GM19324 (cell line): ENCODE measurements around the gene CTAGE6.
"Not testable (repeated sequence)": the region's sequence is repeated elsewhere in the genome, so short reads cannot be mapped to it uniquely, and the experiment has no call there.

ENCODE experiments used
- ATAC-seq: cut with Tn5 transposase; IDR thresholded peaks from one replicate; pipeline ENCODE4 v1.9.1; 2021; ENCODE audit warnings: mild to moderate bottlenecking, moderate library complexity; ENCODE audit not compliant: unreplicated experiment, low FRiP score

The CTAGE6 gene

DNA sequence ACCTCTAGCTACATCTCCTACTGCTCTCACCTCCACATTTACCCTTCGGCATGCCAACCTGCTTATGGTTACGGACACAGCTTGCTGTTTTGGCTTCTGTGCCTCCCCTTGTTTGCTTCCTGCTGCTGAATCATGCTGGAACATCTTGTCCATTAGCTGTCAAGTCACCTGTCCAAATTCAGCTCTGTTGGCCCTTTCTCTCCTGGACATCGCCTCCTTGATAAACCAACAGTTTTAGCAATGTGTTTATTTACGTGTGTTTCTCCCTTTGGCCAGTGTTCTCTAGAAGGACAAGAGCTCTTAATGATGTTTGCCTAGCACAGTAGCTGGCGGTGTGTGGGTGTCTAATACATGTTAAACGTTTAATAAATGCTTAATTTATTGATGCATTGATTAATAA, 31.4 kb downstream of the CTAGE6 start:
- ATAC-seq = not testable (repeated sequence)

DNA sequence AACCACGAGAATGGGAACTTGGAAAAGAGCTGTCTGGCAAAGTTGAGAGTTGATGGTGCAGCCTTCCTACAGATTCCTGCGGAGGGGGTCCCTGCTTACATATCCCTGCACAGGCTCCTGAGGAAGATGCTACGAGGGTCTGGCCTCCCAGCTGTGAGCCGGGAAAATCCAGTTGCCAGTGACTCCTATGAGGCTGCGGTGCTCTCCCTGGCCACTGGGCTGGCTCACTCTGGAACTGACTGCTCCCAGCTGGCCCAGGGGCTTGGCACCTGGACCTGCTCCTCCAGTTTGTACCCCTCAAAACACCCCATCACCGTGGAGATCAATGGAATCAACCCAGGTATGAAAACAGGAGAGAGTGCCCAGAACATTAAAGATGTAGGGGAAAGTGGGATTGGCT, 37.2 kb downstream of the CTAGE6 start:
- ATAC-seq = not testable (repeated sequence)

DNA sequence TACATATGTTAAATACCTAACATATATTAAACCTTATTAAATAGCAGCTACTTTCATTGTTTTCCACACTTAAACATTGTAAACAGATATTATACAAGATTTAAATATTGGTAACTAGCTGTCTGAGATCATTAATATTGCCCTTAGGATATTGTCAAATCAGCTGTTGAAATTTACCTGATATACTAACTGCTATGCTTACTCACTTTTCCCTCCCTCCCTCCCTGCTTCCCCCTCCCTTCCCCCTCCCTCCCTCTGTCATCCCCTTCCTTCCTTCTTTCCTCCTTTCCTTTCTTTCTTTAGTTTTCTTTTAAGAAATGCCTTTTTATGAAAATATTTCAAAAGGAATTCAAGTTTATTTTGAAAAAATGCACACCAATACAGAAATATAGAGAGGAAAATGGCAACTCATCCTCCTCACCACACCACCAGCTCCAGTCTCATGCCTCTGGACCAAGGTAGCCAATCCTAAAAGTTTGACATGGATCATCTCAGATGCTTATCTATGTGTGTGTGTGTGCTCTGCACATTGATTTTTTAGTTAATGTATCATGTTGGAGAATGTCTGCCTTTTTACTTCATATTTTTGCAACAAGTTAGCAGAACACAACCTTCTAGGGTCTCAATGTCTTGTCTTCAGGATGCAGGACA, 41.8 kb downstream of the CTAGE6 start:
- ATAC-seq = not testable (repeated sequence)

DNA sequence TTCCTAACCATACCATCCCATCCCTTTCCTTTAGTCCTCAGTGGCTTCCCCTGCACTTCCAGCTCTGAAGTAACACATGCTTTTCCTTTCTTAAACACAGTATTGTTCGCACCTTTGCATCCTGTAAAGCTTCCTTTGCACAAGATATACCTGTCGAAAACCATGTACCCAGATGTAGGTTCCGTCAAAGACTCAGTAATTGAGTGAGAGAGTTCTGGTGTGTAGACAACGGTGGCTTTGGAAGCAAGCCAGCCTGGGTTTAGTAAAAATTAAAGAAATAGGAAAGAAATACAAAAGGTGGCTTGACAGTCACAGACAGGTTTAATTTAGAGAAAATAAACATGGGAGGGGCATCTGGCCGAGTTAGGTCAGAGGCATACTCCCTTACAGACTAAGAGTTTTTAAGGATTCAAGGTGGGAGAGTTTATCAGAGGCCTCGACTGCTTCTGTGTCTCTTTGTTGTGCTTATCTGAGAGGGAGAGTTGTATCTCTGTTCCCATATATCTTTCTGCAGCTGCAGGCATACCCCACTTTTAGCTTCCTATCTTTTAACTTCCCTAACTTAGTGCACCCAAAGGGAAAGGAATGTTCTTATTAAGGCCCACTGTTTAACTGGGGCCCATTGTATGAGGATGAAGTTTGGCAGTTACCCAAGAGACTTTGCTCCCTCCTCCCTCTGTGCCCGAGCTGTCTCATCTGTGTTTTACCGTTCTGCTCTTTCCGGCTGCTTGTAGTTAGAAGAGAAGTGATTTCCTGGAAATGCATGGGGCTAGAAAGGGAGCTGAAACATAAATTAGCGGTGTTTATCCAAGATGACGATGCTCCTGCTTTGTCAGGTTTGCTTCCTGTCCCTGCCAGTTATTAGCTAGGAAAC, 42.7 kb downstream of the CTAGE6 start:
- ATAC-seq = not testable (repeated sequence)

DNA sequence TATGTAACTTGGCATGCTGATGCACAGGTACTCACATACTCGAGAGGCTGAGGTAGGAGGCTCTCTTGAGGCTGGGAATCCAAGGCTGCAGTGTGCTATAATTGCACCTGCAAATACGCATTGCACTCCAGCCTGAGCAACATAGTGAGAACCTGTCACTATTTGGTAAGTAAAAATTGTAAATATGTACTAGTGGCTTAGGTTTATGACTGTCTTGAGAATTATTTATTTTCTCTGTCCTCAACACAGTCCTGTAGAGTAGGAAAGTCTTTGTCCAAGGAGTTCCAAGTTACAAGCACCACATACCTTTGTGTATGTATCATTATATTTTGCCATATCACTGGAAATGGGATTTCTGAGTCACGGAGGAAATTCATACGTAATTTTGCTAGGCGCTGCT, 45.1 kb downstream of the CTAGE6 start:
- ATAC-seq = not testable (repeated sequence)

DNA sequence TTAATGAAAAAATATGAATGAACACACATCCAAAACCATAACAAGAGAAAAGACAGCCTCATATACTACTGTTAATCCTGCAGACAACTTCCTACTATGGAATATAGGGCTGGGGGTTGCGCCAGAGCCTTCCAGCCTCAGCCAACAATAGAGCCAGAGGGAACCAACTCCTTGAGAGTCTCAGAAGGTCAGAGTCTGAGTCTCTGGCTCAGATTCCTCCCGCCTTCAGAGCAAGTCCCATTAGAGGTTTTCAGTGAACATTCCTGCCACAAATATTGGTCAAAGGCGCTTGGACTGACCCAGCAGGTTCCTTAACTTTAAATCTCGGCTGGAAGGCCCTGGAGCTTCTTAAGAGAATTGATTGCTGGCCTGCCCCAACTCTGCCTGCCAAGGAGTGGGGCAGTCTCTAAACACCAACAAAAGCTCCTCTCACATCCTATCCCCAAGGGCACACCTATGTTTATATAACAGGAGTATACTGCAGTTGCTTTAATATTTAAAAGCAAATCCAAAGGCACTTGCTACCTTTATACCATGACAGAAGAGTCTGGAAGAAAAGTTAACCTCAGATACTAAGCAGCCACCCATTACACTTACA, 45.7 kb downstream of the CTAGE6 start:
- not testable (repeated sequence) for ATAC-seq

DNA sequence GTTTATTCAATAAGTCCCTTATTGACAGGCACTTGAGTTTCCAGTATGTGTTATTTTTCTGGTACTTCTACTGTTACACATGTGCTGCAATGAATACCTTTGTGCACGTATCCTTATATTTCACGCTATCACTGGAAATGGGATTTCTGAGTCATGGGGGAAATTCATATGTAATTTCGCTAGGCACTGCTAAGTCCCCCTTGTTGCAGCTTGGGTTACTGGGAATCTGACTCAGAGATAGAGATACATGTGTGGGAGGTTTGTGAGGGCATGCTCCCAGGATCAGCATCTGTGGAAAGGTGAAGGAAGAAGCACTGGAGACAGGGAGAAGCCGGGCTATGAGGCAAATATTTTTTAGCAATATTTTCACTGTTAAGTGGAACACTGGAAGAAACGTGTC, 47.6 kb downstream of the CTAGE6 start:
- ATAC-seq = not testable (repeated sequence)
